ENCODE data around the gene DOCK2.

Gene DOCK2

DNA sequence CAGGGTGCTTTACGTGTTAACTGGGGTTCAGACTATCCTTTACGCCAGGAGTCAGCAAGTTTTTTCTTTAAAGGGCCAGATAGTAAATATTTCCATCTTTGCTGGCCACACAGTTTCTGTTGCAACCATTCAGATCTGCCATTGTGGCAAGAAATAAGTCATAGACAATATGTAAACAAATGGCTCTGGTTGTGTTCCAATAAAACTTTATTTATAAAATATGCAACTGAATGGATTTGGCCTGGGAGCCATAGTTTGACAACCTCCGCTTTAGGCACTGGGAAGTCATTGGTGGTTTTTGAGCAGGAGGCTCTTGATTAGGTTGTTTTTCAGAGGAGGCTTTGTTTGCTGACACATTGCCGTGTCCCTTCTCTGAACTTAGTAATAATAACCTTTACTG lies 252.5 kb downstream of the DOCK2 start:
- H3K27ac ChIP-seq = no peak overlapping the region
- TF ChIP-seq, protein P1, sequence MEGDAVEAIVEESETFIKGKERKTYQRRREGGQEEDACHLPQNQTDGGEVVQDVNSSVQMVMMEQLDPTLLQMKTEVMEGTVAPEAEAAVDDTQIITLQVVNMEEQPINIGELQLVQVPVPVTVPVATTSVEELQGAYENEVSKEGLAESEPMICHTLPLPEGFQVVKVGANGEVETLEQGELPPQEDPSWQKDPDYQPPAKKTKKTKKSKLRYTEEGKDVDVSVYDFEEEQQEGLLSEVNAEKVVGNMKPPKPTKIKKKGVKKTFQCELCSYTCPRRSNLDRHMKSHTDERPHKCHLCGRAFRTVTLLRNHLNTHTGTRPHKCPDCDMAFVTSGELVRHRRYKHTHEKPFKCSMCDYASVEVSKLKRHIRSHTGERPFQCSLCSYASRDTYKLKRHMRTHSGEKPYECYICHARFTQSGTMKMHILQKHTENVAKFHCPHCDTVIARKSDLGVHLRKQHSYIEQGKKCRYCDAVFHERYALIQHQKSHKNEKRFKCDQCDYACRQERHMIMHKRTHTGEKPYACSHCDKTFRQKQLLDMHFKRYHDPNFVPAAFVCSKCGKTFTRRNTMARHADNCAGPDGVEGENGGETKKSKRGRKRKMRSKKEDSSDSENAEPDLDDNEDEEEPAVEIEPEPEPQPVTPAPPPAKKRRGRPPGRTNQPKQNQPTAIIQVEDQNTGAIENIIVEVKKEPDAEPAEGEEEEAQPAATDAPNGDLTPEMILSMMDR (conservative IDR thresholded peaks at IDR 0.05) = no peak
- TF ChIP-seq ZFX (IDR thresholded peaks at IDR 0.05) = no peak

- no peak overlapping the region for H3K27ac ChIP-seq
- TF ChIP-seq ZFX (IDR thresholded peaks at IDR 0.05) = no peak
- TF ChIP-seq, protein P1 (conservative IDR thresholded peaks at IDR 0.05) = no peak
Measured at GRCh38 chr5:169893010-169893409, 255.9 kb downstream of the DOCK2 start.

DNA sequence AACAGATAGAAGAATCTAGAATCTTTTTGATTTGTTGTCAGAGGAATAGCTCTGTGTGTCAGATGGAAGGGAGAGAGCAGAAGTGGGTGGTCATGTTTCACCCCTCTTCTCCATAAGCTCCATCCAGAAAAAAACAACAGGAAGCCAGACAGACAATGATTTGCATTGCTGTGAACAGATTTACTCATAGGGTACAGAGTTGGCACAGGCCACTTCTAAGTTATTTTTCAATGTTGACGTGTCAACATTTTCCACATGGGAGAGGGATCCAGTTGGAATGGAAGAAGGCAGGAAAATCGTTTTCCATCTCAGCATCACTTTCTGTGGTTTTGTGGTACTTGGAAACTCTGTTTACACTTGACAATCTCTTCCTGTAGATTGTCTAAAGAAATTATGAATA lies 256.5 kb downstream of the DOCK2 start:
- TF ChIP-seq ZFX (IDR thresholded peaks at IDR 0.05) = no peak
- TF ChIP-seq, protein P1 (conservative IDR thresholded peaks at IDR 0.05) = no peak
- no peak overlapping the region for H3K27ac ChIP-seq

GRCh38 chr5:169895926-169896325 lies 258.9 kb downstream of the DOCK2 start:
- no peak overlapping the region for H3K27ac ChIP-seq
- TF ChIP-seq ZFX (IDR thresholded peaks at IDR 0.05) = no peak
- TF ChIP-seq, protein P1 (conservative IDR thresholded peaks at IDR 0.05) = no peak

- no peak overlapping the region for H3K27ac ChIP-seq
- TF ChIP-seq, protein P1 (conservative IDR thresholded peaks at IDR 0.05) = no peak
Measured at GRCh38 chr5:169897481-169897880, 260.4 kb downstream of the DOCK2 start.

DNA sequence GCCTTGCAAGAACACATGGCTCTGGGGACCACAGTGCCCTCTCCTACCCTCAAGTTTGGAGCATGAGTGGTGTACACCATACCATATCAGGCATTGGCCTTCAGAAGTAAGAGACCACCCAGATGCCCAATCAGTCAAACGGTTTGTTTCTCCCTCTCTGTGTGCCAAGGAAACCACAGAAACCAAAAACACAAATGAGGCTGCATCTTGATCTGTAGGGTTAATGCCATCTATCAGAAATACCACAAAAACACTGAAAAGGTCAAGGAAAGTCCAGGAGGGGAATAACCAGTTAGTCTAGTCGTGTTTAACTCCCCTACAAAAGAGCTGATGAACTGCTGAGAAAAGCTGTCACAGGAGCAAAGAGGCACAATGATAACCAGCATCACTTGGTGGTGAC lies 264.8 kb downstream of the DOCK2 start:
- TF ChIP-seq ZFX (IDR thresholded peaks at IDR 0.05) = no peak
- TF ChIP-seq, protein P1 (conservative IDR thresholded peaks at IDR 0.05) = no peak
- no peak overlapping the region for H3K27ac ChIP-seq

DNA sequence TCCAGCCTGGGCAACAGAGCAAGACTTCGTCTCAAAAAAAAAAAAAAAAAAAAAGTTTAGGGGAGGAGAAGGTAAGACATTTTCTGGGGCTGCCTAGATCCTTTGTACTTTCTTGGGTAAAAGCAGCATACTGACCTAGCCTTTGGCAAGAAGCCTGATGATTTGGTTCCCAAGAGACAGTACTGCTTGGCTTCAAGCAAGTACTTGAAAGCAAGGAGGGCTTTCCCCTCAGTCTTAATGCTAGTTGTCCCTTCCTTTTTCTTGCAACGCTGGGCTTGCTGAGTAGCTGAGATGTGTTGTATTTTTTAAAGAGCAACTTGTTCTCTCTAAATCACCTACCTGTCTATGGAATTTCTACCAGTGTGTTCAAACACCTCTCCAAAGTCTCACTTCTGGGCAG lies 267.0 kb downstream of the DOCK2 start:
- TF ChIP-seq, protein P1 (conservative IDR thresholded peaks at IDR 0.05) = no peak
- TF ChIP-seq ZFX (IDR thresholded peaks at IDR 0.05) = no peak
- H3K27ac ChIP-seq = no peak overlapping the region
